Activated CD8-positive, alpha-beta T cell treated with anti-CD3 and anti-CD28 coated beads, Interleukin-2, amount 10 ng/mL, durations not matched to agents 7 days and 5 days (primary cell): ENCODE measurements around the gene MYBPH. TPM values are rescaled to one million over a fixed set of nuclear protein-coding genes. Genes with fewer than 3 reads are reported as not detected.

Source experiments
- ATAC-seq: fragments of 150-1000 bp; cut with Tn5 transposase; one replicate; pipeline ENCODE4 v1.10.0; 2021; ENCODE audit warnings: moderate library complexity
- CTCF ChIA-PET: fragments of 350-600 bp; sonication (Branson Sonifier 250); formaldehyde crosslinking; loops from one replicate; lab custom pipeline; 2021; ENCODE audit warnings: antibody characterized with exemption; lab: Charles Lee
- POLR2A ChIA-PET: fragments of 350-600 bp; sonication (Branson Sonifier 250); formaldehyde crosslinking; loops from one replicate; lab custom pipeline; 2021; ENCODE audit warnings: antibody characterized with exemption; lab: Charles Lee
- DNase-seq: peaks from one replicate; pipeline ENCODE4 v3.0.0-alpha.2; 2020
- H3K27ac Mint-ChIP-seq: one replicate; pipeline ENCODE4 v1.8.0; 2021; ENCODE audit warnings: mild to moderate bottlenecking, mixed read lengths
- H3K27me3 Mint-ChIP-seq: one replicate; pipeline ENCODE4 v1.8.0; 2021; ENCODE audit warnings: low read depth, mixed read lengths
- H3K36me3 Mint-ChIP-seq: one replicate; pipeline ENCODE4 v1.8.0; 2021; ENCODE audit warnings: low read depth, mixed read lengths
- H3K4me1 Mint-ChIP-seq: one replicate; pipeline ENCODE4 v1.8.0; 2021; ENCODE audit warnings: low read depth, mixed read lengths
- H3K4me3 Mint-ChIP-seq: one replicate; pipeline ENCODE4 v1.8.0; 2021; ENCODE audit warnings: mild to moderate bottlenecking, mixed read lengths
- H3K9me3 Mint-ChIP-seq: one replicate; pipeline ENCODE4 v1.8.0; 2022; ENCODE audit warnings: mixed read lengths; ENCODE audit not compliant: insufficient read depth
- total RNA-seq, 2 experiments: library from RNA; stranded (reverse); gene quantifications; one replicate each; pipeline ENCODE4 v1.2.3, GENCODE V29; 2021

The MYBPH gene
- total RNA-seq, 2 experiments from 2014 or later: not detected

DNA sequence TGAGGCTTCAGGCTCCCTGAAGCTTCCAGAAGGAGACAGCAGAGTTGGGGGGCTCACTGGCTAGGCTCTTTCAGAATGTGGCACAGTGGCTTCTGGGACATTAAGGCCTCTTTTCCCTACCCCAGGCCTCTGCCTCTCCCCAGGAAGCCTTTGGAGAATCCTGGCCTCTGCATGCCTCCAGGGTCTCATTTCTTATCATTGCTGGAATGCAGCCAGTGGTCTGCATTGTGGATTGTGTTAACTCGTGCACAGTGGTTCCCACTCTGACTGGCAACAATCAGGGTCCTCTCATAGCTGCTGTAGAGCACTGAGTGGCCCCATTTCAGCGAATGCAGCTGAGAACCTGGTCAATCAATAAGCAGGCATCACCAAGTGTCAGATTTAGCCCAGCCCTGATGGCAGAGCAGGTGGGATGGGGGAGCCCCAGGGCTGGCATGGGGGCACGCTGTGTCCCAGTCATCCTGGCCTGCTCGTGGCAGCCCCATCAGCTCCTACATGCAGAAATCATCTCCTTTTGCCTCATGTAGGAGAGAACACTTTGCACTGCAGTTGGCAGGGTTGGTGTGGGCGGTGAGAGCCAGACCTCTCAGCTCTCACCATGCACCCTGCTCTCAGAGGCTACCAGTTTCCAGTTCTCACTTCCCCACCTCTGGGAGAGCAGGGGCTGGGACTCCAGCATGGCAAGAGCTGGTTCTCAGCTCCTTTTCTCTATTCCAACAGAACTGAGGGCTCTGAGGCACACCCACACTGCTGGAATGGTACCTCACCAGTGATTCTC lies 34.7 kb downstream of the MYBPH start:
- POLR2A ChIA-PET: no interaction called here
- DNase-seq (no peak), ATAC-seq (no peak)
- H3K27me3 Mint-ChIP-seq: peaks cover 7% of the 10 kb centered on the region
- CTCF ChIA-PET: no interaction called here
- H3K4me3 Mint-ChIP-seq: no peak overlapping the region
- peaks cover 7% of the 10 kb centered on the region for H3K4me1 Mint-ChIP-seq
- no peaks in the 10 kb centered on the region for H3K9me3 Mint-ChIP-seq
- no peak overlapping the region for H3K27ac Mint-ChIP-seq
- H3K36me3 Mint-ChIP-seq: no peaks in the 10 kb centered on the region

DNA sequence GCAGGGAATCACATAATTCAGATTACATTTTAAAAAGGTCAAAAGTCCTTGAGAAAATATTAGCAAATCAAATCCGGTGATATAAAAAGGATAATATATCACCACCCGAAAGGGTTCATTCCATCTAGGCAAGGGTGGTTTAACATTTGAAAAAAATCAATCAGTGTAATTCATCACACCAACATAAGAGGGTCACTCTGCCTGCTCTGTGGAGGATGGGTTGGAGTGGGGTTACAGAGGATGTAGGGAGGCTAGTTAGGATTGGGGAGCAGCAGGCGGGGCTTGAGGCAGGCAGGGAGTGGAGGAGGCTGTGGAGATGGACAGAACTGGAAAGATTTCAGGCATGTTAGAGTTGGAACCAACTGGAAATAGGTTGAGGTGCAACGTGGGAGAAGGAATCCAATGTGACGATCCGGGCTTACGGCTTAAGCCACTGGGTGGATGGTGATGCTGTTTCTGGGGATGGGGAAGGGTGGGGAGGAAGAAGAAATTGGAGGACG lies 35.6 kb downstream of the MYBPH start:
- peaks cover 11% of the 10 kb centered on the region for H3K4me1 Mint-ChIP-seq
- CTCF ChIA-PET: no interaction called here
- no peak overlapping the region for H3K4me3 Mint-ChIP-seq
- no peaks in the 10 kb centered on the region for H3K9me3 Mint-ChIP-seq
- ATAC-seq (no peak), DNase-seq (no peak)
- POLR2A ChIA-PET: no interaction called here
- H3K27me3 Mint-ChIP-seq: peaks cover 7% of the 10 kb centered on the region
- no peak overlapping the region for H3K27ac Mint-ChIP-seq
- H3K36me3 Mint-ChIP-seq: no peaks in the 10 kb centered on the region

DNA sequence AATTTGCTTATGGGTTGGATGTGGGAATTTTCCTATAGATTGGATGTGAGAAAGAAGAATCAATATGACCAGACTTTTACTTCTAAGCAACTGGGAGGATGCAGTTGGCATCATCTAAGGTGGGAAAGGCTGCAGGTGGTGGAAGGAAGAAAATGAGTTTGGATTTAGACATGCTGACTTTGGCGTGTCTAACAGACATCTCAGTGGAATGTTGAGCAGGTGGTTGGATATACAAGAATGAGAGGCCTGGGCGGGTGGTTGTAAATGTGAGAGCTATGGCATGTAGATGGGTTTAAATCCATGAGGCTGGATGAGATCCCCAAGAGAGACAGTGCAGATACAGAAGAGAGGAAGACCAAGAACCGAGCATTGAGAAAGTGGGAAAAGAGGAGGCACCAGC lies 37.6 kb downstream of the MYBPH start:
- no peaks in the 10 kb centered on the region for H3K9me3 Mint-ChIP-seq
- ChIA-PET POLR2A (no interaction called here), CTCF (interaction anchor here (1.5 kb wide), 1 partner anchor 20 kb away, joined by 6 read pairs; no protein-coding TSS in a partner anchor)

DNA sequence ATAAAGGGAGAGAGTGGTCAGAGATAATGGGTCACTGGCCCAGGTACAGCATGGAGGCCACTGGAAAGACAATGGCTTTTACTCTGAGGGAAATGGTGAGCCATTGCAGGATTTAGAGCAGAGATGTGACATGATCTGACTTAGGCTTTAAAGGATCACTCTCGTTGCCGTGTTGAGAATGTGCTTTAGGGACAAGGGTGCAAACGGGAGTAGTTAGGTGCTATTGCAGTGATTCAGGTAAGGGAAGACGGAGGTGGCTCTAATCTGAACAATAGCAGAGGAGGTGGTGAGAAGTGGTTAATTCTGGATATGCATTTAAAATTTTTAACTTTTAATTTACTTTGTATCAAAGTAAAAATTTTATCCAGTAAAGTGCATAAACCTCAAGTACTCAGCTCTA lies 38.3 kb downstream of the MYBPH start:
- ChIA-PET CTCF (no interaction called here), POLR2A (no interaction called here)
- Mint-ChIP-seq H3K36me3 (no peaks in the 10 kb centered on the region), H3K27ac (no peak overlapping the region), H3K9me3 (no peaks in the 10 kb centered on the region), H3K4me3 (no peak overlapping the region), H3K27me3 (peaks cover 13% of the 10 kb centered on the region), H3K4me1 (peaks cover 11% of the 10 kb centered on the region)
- ATAC-seq: no peak
- DNase-seq: no peak

More for the DNA sequence above, 37.6 kb downstream of the MYBPH start:
- DNase-seq (no peak), ATAC-seq (no peak)
- Mint-ChIP-seq H3K27ac (no peak overlapping the region), H3K36me3 (no peaks in the 10 kb centered on the region), H3K4me3 (no peak overlapping the region), H3K27me3 (peaks cover 13% of the 10 kb centered on the region), H3K4me1 (peaks cover 11% of the 10 kb centered on the region)

DNA sequence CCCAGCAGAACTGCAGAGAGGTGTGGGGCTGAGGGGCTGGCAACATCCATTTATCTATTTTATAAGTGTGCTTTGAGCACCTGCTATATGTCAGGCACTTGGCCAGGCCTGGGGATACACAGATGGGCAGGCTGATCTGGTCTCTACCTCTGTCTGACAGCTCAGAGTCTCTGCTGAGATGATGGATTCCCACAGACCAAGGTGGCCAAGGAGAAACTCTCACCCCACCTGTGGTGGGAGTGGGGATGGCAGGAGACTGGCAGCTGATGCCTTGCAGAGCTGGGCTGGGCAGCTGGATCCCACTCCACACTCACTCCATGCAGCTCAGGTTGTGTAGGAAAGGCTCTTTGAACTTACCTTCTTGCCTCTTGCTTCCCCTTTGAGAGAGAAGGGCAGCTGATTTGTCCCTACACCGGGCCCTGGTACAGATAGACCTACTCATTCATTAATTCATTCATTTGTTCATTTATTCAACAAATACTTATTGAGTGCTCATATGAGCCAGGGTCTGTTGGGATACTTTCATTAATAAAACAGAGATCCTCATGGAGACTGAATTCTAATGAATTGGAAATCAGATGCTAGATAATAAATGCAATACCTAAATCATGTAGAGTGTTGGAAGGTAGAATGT lies 39.1 kb downstream of the MYBPH start:
- POLR2A ChIA-PET: no interaction called here
- ATAC-seq: peak; percentile 57
- Mint-ChIP-seq H3K27ac (no peak overlapping the region), H3K4me1 (peaks cover 11% of the 10 kb centered on the region), H3K27me3 (peaks cover 13% of the 10 kb centered on the region), H3K4me3 (no peak overlapping the region), H3K9me3 (no peaks in the 10 kb centered on the region), H3K36me3 (no peaks in the 10 kb centered on the region)
- CTCF ChIA-PET: interaction anchor here (1.1 kb wide), 1 partner anchor 12 kb away, joined by 3 read pairs; no protein-coding TSS in a partner anchor
- DNase-seq: no peak

DNA sequence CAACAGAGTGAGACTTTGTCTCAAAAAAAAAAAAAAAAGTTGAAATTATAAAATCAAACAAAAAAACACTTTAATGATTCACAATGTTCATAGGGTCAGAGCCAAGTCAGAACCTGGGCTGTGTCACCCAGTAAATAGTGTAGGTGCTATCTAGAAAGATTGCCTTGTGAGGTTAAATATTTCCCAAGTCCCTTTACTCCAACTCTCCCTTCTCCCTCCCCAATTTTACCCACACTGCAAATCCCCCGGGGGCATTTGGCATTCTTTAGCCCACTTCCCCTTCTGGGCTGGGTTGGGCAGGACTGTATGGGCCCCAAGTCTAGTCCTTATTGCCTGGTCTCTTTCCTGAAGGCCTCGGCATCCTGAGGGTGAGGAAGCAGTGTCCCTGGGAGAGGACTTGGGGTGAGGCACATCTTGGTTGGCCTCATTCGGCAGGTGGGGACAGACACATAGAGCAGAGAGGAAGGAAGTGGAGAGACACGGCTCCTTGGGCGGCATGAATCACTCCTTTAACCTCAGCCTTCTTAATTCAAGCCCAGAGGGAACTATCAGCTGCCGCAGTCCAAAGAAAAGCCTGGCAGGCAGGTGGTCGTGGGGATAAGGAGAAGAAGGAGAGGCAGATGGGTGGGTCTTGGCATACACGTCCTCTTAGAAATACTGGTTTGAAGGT lies 39.9 kb downstream of the MYBPH start:
- Mint-ChIP-seq H3K36me3 (no peaks in the 10 kb centered on the region), H3K4me1 (peaks cover 11% of the 10 kb centered on the region), H3K27ac (no peak overlapping the region), H3K9me3 (no peaks in the 10 kb centered on the region), H3K4me3 (no peak overlapping the region), H3K27me3 (peaks cover 13% of the 10 kb centered on the region)
- DNase-seq: peak; percentile 46
- ChIA-PET CTCF (interaction anchor here (1.1 kb wide), 1 partner anchor 11 kb away, joined by 3 read pairs; no protein-coding TSS in a partner anchor), POLR2A (no interaction called here)
- ATAC-seq: peak; percentile 72

DNA sequence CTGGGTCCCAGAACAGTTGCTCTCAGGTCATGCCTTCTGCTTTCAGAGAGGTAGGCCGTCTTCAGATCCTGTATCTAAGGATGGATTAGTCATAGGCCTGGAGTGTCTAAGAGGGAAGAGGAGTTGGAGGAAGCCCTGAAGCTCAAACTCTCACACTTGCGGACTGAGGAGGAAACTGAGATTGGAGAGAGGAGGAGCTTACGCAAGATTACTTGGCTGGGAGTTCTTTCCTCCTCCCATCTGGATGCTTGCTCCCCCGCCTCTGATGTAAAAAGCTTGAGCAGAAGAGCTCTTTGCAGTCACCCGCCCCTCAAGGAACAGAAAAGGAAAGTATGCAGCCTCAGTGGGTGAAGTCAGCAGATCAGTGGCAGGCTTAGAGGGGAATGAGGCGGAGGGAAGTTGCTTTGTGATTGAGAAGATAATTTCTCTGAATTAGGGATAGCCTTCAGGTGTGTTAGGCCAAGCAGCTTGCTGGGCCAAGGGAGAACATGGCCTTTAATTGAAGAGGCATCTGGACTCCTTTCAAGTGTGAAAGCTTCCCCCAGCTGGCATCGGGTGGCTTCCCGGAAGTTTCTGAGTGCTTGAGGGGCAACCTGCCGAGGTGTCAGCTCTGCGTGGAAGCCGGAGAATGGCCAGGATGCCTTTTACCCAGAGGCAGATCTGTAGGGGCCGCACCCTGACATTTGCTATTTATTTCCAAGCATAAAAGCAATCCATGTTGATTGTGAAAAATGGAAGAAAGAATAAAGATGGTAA lies 41.5 kb downstream of the MYBPH start:
- H3K4me1 Mint-ChIP-seq: peaks cover 11% of the 10 kb centered on the region
- DNase-seq (no peak), ATAC-seq (no peak)
- H3K4me3 Mint-ChIP-seq: no peak overlapping the region
- H3K27me3 Mint-ChIP-seq: peaks cover 22% of the 10 kb centered on the region
- no peaks in the 10 kb centered on the region for H3K9me3 Mint-ChIP-seq
- POLR2A ChIA-PET: no interaction called here
- CTCF ChIA-PET: interaction anchor here (1.0 to 1.6 kb wide), 2 partner anchors 16 to 38 kb away, joined by 3 to 5 read pairs; no protein-coding TSS in a partner anchor
- no peak overlapping the region for H3K27ac Mint-ChIP-seq
- no peaks in the 10 kb centered on the region for H3K36me3 Mint-ChIP-seq

DNA sequence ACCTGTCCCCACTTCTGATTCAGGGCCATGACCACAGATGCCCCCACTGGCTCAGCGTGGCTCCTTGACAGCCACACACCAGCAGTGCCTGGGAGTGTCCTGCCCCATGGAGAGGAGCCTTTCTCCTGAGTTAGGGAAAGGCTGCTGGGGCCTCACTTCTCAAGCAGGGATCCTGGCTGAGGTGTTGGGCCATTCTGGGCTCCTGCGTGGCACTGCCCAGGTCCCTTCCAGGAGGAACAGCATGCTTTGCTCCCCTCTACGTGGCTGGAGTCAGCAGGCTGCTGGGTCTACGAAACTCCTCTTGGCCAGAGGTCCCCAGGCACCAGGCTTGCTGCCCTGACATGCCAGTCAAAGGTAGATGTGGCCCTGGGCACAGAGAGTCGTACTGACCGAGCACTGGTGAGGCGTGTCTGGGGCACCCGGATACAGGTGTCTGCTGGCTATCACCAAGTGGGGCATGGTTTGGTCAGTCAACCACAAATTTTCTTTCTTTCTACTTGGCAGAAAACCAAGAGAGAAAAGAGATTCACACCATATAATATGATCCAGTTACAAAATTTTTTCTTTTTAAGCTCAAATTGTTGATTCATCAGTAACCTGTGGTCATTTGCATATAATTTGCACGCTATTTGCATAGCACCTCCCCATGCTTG lies 44.0 kb downstream of the MYBPH start:
- Mint-ChIP-seq H3K4me3 (no peak overlapping the region), H3K4me1 (peaks cover 21% of the 10 kb centered on the region), H3K36me3 (no peaks in the 10 kb centered on the region), H3K27me3 (peaks cover 38% of the 10 kb centered on the region), H3K9me3 (no peaks in the 10 kb centered on the region), H3K27ac (no peak overlapping the region)
- ChIA-PET CTCF (interaction anchor here (0.7 to 1.4 kb wide), 2 partner anchors 14 to 18 kb away, joined by 3 to 4 read pairs; no protein-coding TSS in a partner anchor), POLR2A (no interaction called here)
- no peak for DNase-seq
- ATAC-seq: no peak

DNA sequence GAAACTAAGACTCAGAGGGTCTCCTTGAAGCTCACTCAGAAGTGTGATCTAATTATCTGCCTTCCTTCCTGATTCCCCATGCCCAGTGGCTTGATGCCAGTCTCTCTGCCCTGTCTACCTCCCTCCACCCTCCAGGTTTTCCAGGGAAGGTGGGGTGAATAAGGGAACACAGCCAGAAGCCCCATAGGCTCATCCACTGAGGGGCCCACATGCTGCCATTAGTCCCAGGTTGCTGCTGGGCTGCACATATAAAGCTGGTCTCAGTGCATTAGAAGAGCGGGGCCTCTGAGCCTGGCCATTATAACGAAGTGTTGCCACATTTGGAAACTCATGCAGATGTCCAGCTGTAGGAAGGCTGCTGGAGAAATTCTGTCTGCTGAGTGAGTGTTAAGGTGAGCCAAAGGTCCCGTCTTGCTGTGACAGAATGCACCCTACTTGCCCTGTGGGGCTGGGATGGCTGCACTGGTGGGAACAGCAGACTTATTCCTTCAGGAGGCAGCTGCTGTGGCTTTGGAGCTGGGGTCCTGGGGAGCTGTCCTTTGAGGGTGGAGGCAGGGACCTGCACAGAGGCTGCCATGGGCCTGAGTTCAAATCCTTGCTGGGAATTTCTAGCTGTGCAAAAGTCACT lies 45.2 kb downstream of the MYBPH start:
- peaks cover 47% of the 10 kb centered on the region for H3K27me3 Mint-ChIP-seq
- H3K36me3 Mint-ChIP-seq: no peaks in the 10 kb centered on the region
- ATAC-seq (no peak), DNase-seq (no peak)
- CTCF ChIA-PET: interaction anchor here (1.0 to 1.7 kb wide), 5 partner anchors 13 to 137 kb away, joined by 3 to 7 read pairs (median 5); no protein-coding TSS in a partner anchor
- H3K9me3 Mint-ChIP-seq: no peaks in the 10 kb centered on the region
- no peak overlapping the region for H3K27ac Mint-ChIP-seq
- no peak overlapping the region for H3K4me3 Mint-ChIP-seq
- POLR2A ChIA-PET: interaction anchor here (0.8 kb wide), 1 partner anchor 9 kb away, joined by 4 read pairs; no protein-coding TSS in a partner anchor
- peaks cover 10% of the 10 kb centered on the region for H3K4me1 Mint-ChIP-seq

DNA sequence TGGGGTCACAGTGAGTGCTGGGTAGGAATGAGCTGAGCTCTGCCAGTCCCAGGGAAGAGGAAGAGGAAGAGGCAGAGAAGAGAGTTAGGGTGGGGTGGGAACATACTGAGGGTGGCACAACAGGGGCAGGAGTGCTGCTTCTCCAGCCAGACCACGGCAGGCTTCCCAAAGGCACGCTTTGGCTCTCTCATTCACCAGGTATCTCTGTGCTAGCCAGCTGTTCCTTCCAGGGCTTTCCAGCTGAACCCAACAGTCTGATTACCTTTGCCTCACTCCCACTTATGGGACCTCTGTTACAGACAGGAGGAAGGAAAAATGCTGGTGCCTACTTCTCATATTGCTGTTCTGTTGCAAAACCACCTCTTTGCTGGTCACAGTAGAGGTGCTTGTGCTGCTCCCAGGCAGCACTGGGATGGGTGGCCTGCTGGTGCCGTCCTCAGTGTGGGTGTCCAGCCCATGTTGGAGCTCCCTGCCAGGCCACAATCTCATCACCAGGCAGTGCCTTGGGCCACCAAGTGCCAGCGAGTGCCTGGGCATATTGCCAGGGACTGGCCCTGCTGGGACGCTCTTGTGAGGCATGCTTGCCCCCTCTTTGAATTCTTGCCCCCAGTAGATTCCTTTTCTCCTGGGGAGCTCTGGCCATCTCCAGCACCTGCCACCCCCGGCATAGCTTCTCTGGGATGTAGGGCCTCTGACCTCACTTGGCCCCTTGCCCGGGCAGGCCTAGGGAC lies 46.0 kb downstream of the MYBPH start:
- ChIA-PET CTCF (interaction anchor here (1.0 to 1.7 kb wide), 5 partner anchors 12 to 138 kb away, joined by 3 to 7 read pairs (median 3); no protein-coding TSS in a partner anchor), POLR2A (interaction anchor here (0.8 kb wide), 1 partner anchor 9 kb away, joined by 4 read pairs; no protein-coding TSS in a partner anchor)
- no peaks in the 10 kb centered on the region for H3K9me3 Mint-ChIP-seq
- ATAC-seq (no peak), DNase-seq (no peak)
- H3K4me3 Mint-ChIP-seq: no peak overlapping the region
- peaks cover 10% of the 10 kb centered on the region for H3K4me1 Mint-ChIP-seq
- no peak overlapping the region for H3K27ac Mint-ChIP-seq
- no peaks in the 10 kb centered on the region for H3K36me3 Mint-ChIP-seq
- H3K27me3 Mint-ChIP-seq: peaks cover 54% of the 10 kb centered on the region
